H1 (cell line): Measurements from ENCODE around the gene TCF4. TPM values are rescaled to one million over a fixed set of nuclear protein-coding genes. Genes with fewer than 3 reads are reported as not detected.

Experiments used
- ATF2 ChIP-seq: IDR thresholded peaks from 2 replicates; pipeline ENCODE4 v1.6.1; 2012; ENCODE audit warnings: low read length, inconsistent platforms
- BACH1 ChIP-seq: IDR thresholded peaks from 2 replicates; pipeline ENCODE4 v1.6.1; 2012; ENCODE audit warnings: low read length, improper control_type of control experiment
- BRCA1 ChIP-seq: IDR thresholded peaks from 2 replicates; pipeline ENCODE4 v1.6.1; 2012; ENCODE audit warnings: low read depth, low read length, improper control_type of control experiment
- CHD1 ChIP-seq: IDR thresholded peaks from 2 replicates; pipeline ENCODE4 v1.6.1; 2012; ENCODE audit warnings: low read depth, low read length, improper control_type of control experiment
- CHD7 ChIP-seq: fragments of 300-600 bp; sonication (generic); IDR thresholded peaks from 2 replicates; pipeline ENCODE4 v1.7.1; 2012; ENCODE audit warnings: low read length, moderate library complexity, mild to moderate bottlenecking, inconsistent platforms; ENCODE audit not compliant: insufficient replicate concordance
- HDAC2 ChIP-seq, 2 experiments: fragments of 300-600 bp in 1 of 2; sonication (generic) in 1 of 2; IDR thresholded peaks; 2 replicates each; pipeline ENCODE4 v1.6.1; 2011 to 2012; ENCODE audit warnings: low read depth in 2 of 2, low read length in 2 of 2, mild to moderate bottlenecking in 2 of 2, moderate library complexity in 2 of 2, borderline replicate concordance in 1 of 2, inconsistent platforms in 1 of 2
- KDM1A ChIP-seq: fragments of 200-600, 300-600 bp; sonication (generic); IDR thresholded peaks from 2 replicates; pipeline ENCODE4 v1.7.1; 2016; ENCODE audit warnings: mild to moderate bottlenecking, low read length, borderline replicate concordance
- MAFK ChIP-seq: IDR thresholded peaks from 2 replicates; pipeline ENCODE4 v1.6.1; 2012; ENCODE audit warnings: low read depth, mild to moderate bottlenecking, improper control_type of control experiment, low read length
- SIN3A ChIP-seq, 2 experiments: IDR thresholded peaks in 1 of 2; conservative IDR thresholded peaks in 1 of 2; 2 replicates each; pipeline ENCODE4 v1.6.1; 2011 to 2012; ENCODE audit warnings: low read length in 2 of 2, improper control_type of control experiment in 1 of 2, low read depth in 1 of 2, mild to moderate bottlenecking in 1 of 2
- ZNF274 ChIP-seq: IDR thresholded peaks from 2 replicates; pipeline ENCODE4 v1.7.0; 2012; ENCODE audit warnings: low read length, borderline replicate concordance; ENCODE audit errors: extremely low read depth
- polyA plus RNA-seq, 7 experiments: library from polyadenylated mRNA; depleted of rRNA in 3 of 7; stranded (reverse) in 5 of 7; unstranded in 2 of 7; fragments of >200 nt in 5 of 7; fragments of 200-250 nt in 2 of 7; gene quantifications; 1 replicate in 5 of 7; 2 replicates in 1 of 7; 4 replicates in 1 of 7; pipeline versions ENCODE4 v1.2.1 to v1.2.3, GENCODE V29; 2011 to 2013; ENCODE audit warnings: missing spikeins in 2 of 7, mixed read lengths in 2 of 7
- total RNA-seq: library from RNA; stranded (reverse); fragmentation: NEBNext Ultra II Directional; extraction: Animal tissue kit (Norgen Biotek cat#: 25700); gene quantifications from 2 replicates; pipeline ENCODE4 v1.2.1, GENCODE V29; 2021

TCF4 gene
- total and polyA plus RNA-seq, 2 of the 8 experiments (the other 6 are each of a cell fraction or from before 2014, with no cell fraction given), result 59.3 to 118 TPM

GRCh38 chr18:55289048-55289447 lies 298.9 kb downstream of the TCF4 start (continued):
- TF ChIP-seq CHD7, result no peak
- TF ChIP-seq CHD1, result no peak
- no peak for TF ChIP-seq SIN3A (conservative IDR thresholded peaks at IDR 0.05 in 1 of 2, IDR thresholded peaks at IDR 0.05 in 1 of 2; ENCODE audit: low read depth in 1 of 2, low read length in 2 of 2)
- TF ChIP-seq MAFK, result no peak
- no peak for TF ChIP-seq BACH1
- TF ChIP-seq ATF2, result no peak
- TF ChIP-seq ZNF274, result no peak
- no peak for TF ChIP-seq HDAC2 (IDR thresholded peaks at IDR 0.05; ENCODE audit: borderline replicate concordance in 1 of 2, low read depth in 2 of 2, low read length in 2 of 2)
- no peak for TF ChIP-seq KDM1A
- no peak for TF ChIP-seq BRCA1
